Caco-2 (cell line): Measurements from ENCODE around the gene MS4A1. TPM values are rescaled to one million over a fixed set of nuclear protein-coding genes. Genes with fewer than 3 reads are reported as not detected.

Experiments
- BruUV-seq: library from RNA; stranded (reverse); fragments of 400-500 nt; replicated peaks from 2 replicates; lab custom pipeline; 2021; lab: Mats Ljungman, UMichigan
- CTCF ChIA-PET: fragments of 300-600 bp; sonication (Branson Sonifier 250); formaldehyde crosslinking; loops from one replicate; lab custom pipeline; 2022; ENCODE audit warnings: antibody characterized with exemption; lab: Charles Lee
- POLR2A ChIA-PET: fragments of 300-600 bp; sonication (Branson Sonifier 250); formaldehyde crosslinking; loops from one replicate; lab custom pipeline; 2022; ENCODE audit warnings: antibody characterized with exemption; lab: Charles Lee
- DNase-seq, 2 experiments: peaks; one replicate each; pipeline versions ENCODE4 v3.0.0 to v3.0.0-alpha.2; 2020 to 2022
- H3K27me3 ChIP-seq: replicated peaks from 2 replicates; pipeline ENCODE4 v1.6.0; 2011; ENCODE audit warnings: low read length; ENCODE audit not compliant: control insufficient read depth, insufficient read depth
- H3K36me3 ChIP-seq: 2 replicates; pipeline ENCODE4 v1.5.1; 2011; ENCODE audit warnings: low read length; ENCODE audit not compliant: control insufficient read depth, insufficient read depth
- H3K4me1 ChIP-seq: fragments of 250-450 bp; sonication (Bioruptor Pico); 2 replicates; pipeline ENCODE4 v1.5.1; 2020; ENCODE audit warnings: mild to moderate bottlenecking
- H3K4me3 ChIP-seq: 2 replicates; pipeline ENCODE4 v1.5.1; 2011; ENCODE audit warnings: low read depth, mild to moderate bottlenecking, control low read depth, low read length
- H3K9me3 ChIP-seq: fragments of 250-450 bp; sonication (Bioruptor Pico); 2 replicates; pipeline ENCODE4 v1.5.1; 2020; ENCODE audit warnings: mild to moderate bottlenecking, moderate library complexity
- H3K27ac Mint-ChIP-seq: one replicate; pipeline ENCODE4 v1.8.0; 2022; ENCODE audit warnings: mixed read lengths; ENCODE audit not compliant: unreplicated experiment
- H3K27me3 Mint-ChIP-seq: one replicate; pipeline ENCODE4 v1.8.0; 2022; ENCODE audit warnings: mixed read lengths; ENCODE audit not compliant: insufficient read depth, unreplicated experiment
- H3K36me3 Mint-ChIP-seq: one replicate; pipeline ENCODE4 v1.8.0; 2022; ENCODE audit warnings: mild to moderate bottlenecking, mixed read lengths; ENCODE audit not compliant: insufficient read depth, unreplicated experiment
- H3K4me1 Mint-ChIP-seq: one replicate; pipeline ENCODE4 v1.8.0; 2022; ENCODE audit warnings: low read depth, mixed read lengths; ENCODE audit not compliant: unreplicated experiment
- H3K4me3 Mint-ChIP-seq: one replicate; pipeline ENCODE4 v1.8.0; 2022; ENCODE audit warnings: mild to moderate bottlenecking, moderate library complexity, mixed read lengths; ENCODE audit not compliant: unreplicated experiment
- H3K9me3 Mint-ChIP-seq: one replicate; pipeline ENCODE4 v1.8.0; 2022; ENCODE audit warnings: mixed read lengths; ENCODE audit not compliant: unreplicated experiment
- CTCF ChIP-seq, 2 experiments: fragments of 200-600 bp in 1 of 2; IDR thresholded peaks; 1 replicate in 1 of 2; 2 replicates in 1 of 2; pipeline versions ENCODE4 v1.5.1 to v1.8.0; 2011 to 2022; ENCODE audit warnings: antibody characterized with exemption in 1 of 2, control low read depth in 1 of 2, inconsistent platforms in 1 of 2, low read depth in 1 of 2, low read length in 1 of 2, mild to moderate bottlenecking in 1 of 2, moderate library complexity in 1 of 2; ENCODE audit not compliant: insufficient read depth in 1 of 2, severe bottlenecking in 1 of 2, unreplicated experiment in 1 of 2
- intact Hi-C: fragments of 100-400 bp; cut with micrococcal nuclease; formaldehyde crosslinking; loops from one replicate; pipeline ENCODE4 v1.10.0; 2022; ENCODE audit not compliant: unreplicated experiment
- total RNA-seq: library from RNA; stranded (reverse); gene quantifications from 2 replicates; pipeline ENCODE4 v1.2.3, GENCODE V29; 2022

MS4A1 gene
- total RNA-seq, 1 experiment from 2014 or later: not detected

GRCh38 chr11:60515144-60515855 is 59.7 kb downstream of the MS4A1 start, which contains the start of gene MS4A13:
MS4A13 (plus strand) TSS chr11:60515392; CDS start chr11:60518084, 2,692 bp downstream.
- intact Hi-C loops: no loop called here
- CTCF ChIA-PET: no interaction called here
- H3K27ac Mint-ChIP-seq: no peak within 1 kb of the TSS

More at GRCh38 chr11:60515144-60515855, 59.7 kb downstream of the MS4A1 start, which contains the start of gene MS4A13:
- no peaks in the 10 kb centered on the region for H3K36me3 ChIP-seq
- no peak for TF ChIP-seq CTCF (IDR thresholded peaks at IDR 0.05; ENCODE audit: insufficient read depth in 1 of 2, low read depth in 1 of 2, low read length in 1 of 2, severe bottlenecking in 1 of 2, unreplicated experiment in 1 of 2)
- H3K4me1 ChIP-seq: no peaks in the 10 kb centered on the region
- Mint-ChIP-seq H3K9me3 (peaks cover 9% of the 10 kb centered on the region), H3K4me1 (no peaks in the 10 kb centered on the region), H3K36me3 (no peaks in the 10 kb centered on the region), H3K4me3 (no peak within 1 kb of the TSS), H3K27me3 (peaks cover 3% of the 10 kb centered on the region)
- BruUV-seq: no TSS peak
- POLR2A ChIA-PET: interaction anchor here (0.5 kb wide), 1 partner anchor 966 kb away, joined by 5 read pairs; no protein-coding TSS in a partner anchor
- no peaks in the 10 kb centered on the region for H3K27me3 ChIP-seq
- no peak within 1 kb of the TSS for H3K4me3 ChIP-seq
- no peak for DNase-seq
- H3K9me3 ChIP-seq: no peaks in the 10 kb centered on the region

Other genes starting within 250 kb of the MS4A1 start
- gene MS4A4E, start 212.7 kb upstream of the MS4A1 start, total RNA-seq: not detected in 2 replicates
- not detected in 2 replicates for gene MS4A4A, start 175.2 kb upstream of the MS4A1 start, total RNA-seq
- gene MS4A6E, start 128.6 kb upstream of the MS4A1 start, total RNA-seq: not detected in 2 replicates
- gene MS4A7, start 77.3 kb upstream of the MS4A1 start, total RNA-seq: not detected in 2 replicates
- not detected in 2 replicates for gene MS4A14, start 59.4 kb upstream of the MS4A1 start, total RNA-seq
- gene MS4A5, start 26.3 kb upstream of the MS4A1 start, total RNA-seq: not detected in 2 replicates
- not detected in 2 replicates for gene MS4A12, start 36.9 kb downstream of the MS4A1 start, total RNA-seq
- not detected in 2 replicates for gene MS4A13, start 59.5 kb downstream of the MS4A1 start, total RNA-seq
- not detected in 2 replicates for gene MS4A8, start 243.8 kb downstream of the MS4A1 start, total RNA-seq